Muscle layer of duodenum (tissue), 2 donors: ENCODE measurements around the gene CDH13.

Source experiments
- H3K27ac ChIP-seq: one replicate; pipeline ENCODE4 v1.7.0; 2013; ENCODE audit warnings: mild to moderate bottlenecking, low read length
- H3K27me3 ChIP-seq: one replicate; pipeline ENCODE4 v1.7.0; 2013; ENCODE audit warnings: low read depth, mild to moderate bottlenecking, control low read depth, low read length
- H3K36me3 ChIP-seq, 2 donors: one replicate each; pipeline ENCODE4 v1.7.0; 2013; ENCODE audit warnings: low read length in 2 of 2, control low read depth in 1 of 2, mild to moderate bottlenecking in 1 of 2; ENCODE audit not compliant: insufficient read depth in 2 of 2, control insufficient read depth in 1 of 2
- H3K4me1 ChIP-seq, 2 donors: one replicate each; pipeline ENCODE4 v1.7.0; 2013; ENCODE audit warnings: low read length in 2 of 2, mild to moderate bottlenecking in 2 of 2, control low read depth in 1 of 2, moderate library complexity in 1 of 2; ENCODE audit not compliant: insufficient read depth in 2 of 2, control insufficient read depth in 1 of 2
- H3K4me3 ChIP-seq, 2 donors: one replicate each; pipeline ENCODE4 v1.7.0; 2013; ENCODE audit warnings: low read length in 2 of 2, low read depth in 1 of 2, mild to moderate bottlenecking in 1 of 2
- H3K9me3 ChIP-seq, 2 donors: one replicate each; pipeline ENCODE4 v1.7.0; 2013; ENCODE audit warnings: low read length in 2 of 2, control low read depth in 1 of 2, mild to moderate bottlenecking in 1 of 2; ENCODE audit not compliant: control insufficient read depth in 1 of 2
- donor health status: healthy.

CDH13 gene

DNA sequence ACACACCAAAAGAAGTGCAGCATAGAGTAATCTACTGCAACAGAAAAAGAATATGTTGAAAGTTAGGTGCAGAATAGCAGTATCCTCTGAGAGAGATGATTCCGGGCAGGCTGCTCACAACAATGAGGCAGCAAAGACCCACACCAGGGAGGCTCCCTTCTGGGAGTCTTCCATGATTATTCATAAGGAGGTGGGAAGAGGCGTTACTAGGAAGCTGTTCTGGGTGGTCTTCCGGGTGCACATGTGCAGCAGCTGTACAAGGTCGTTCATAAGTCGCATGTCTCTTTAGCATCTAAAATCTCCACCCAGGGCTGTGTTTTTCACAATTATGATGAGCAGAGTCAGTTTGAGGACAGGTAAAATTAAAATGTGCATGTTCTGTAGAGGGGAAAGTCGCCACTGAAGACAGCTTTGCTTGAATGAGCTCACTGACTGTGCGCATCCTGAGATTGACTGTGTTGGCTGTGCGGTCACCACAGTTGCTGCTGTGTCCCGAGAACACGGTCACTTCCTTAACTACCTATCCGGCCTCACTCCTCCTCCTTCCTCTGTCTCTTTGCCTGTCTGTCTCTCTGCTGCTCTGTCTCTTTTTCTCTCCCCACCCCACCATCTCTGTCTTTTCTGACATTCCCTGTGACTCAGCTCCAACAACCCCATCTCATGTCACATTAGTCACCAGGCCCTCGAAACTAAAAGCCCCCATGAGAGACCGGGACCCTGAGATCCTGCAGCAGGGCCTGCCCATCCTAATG lies 1055.5 kb downstream of the CDH13 start:
- no peaks in the 10 kb centered on the region for H3K36me3 ChIP-seq
- H3K27ac ChIP-seq: no peak overlapping the region
- no peak overlapping the region for H3K4me3 ChIP-seq
- no peaks in the 10 kb centered on the region for H3K4me1 ChIP-seq
- no peaks in the 10 kb centered on the region for H3K9me3 ChIP-seq
- H3K27me3 ChIP-seq: no peaks in the 10 kb centered on the region

DNA sequence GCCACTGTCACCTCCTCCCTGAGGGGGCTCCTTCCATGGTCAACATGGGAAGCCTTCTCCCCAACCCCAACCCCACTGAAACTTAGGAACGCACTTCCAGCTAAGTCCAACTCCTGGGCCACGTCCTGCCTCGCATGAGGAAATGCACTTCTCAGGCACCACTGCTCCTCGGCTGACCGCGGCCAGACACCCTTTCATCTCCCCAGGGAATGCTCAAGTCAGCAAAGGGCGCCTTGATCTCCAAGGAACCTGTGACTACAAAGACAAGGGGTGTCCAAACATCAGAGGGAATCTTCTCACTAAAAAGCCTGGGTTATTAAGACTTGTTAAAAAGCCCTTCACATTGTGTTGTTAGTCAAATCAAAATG lies 1056.1 kb downstream of the CDH13 start:
- Histone ChIP-seq H3K27me3 (no peaks in the 10 kb centered on the region), H3K4me3 (no peak overlapping the region), H3K9me3 (no peaks in the 10 kb centered on the region), H3K36me3 (no peaks in the 10 kb centered on the region), H3K4me1 (no peaks in the 10 kb centered on the region), H3K27ac (no peak overlapping the region)

DNA sequence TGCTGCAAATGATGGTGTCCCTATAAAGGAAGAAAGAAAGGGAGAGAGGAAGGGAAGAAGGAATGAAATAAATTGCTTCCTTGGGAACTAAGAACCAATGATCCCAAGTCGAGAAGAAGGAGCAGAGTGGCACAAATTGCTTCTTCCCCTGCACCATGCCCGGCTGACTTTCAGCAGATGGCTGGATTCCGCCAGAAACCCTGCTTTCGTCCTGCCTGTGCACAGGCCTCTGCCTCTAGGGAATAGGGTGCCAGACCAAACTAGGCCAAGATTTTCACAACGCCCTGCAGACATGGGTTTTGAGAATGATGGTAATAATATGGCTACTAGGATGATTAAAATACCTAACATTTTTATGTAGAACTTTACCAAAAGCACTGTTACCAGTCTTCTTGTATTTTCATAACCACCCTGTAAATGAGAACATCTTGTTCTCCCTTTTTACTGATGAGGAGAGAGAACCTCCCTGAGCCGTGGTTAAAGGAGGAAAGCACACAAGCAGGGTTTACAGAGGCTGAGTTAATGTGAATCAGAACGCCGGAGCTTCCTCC lies 1058.9 kb downstream of the CDH13 start:
- no peaks in the 10 kb centered on the region for H3K27me3 ChIP-seq
- no peak overlapping the region for H3K4me3 ChIP-seq
- no peaks in the 10 kb centered on the region for H3K9me3 ChIP-seq
- H3K4me1 ChIP-seq: peaks cover 0 to 13% of the 10 kb centered on the region in 2 donors
- H3K36me3 ChIP-seq: no peaks in the 10 kb centered on the region
- H3K27ac ChIP-seq: no peak overlapping the region

GRCh38 chr16:83686726-83687125 lies 1060.0 kb downstream of the CDH13 start:
- no peaks in the 10 kb centered on the region for H3K36me3 ChIP-seq
- H3K4me3 ChIP-seq: no peak overlapping the region
- no peaks in the 10 kb centered on the region for H3K27me3 ChIP-seq
- H3K27ac ChIP-seq: no peak overlapping the region
- peaks cover 0 to 13% of the 10 kb centered on the region in 2 donors for H3K4me1 ChIP-seq
- no peaks in the 10 kb centered on the region for H3K9me3 ChIP-seq

- Histone ChIP-seq H3K27ac (no peak overlapping the region), H3K9me3 (no peaks in the 10 kb centered on the region), H3K27me3 (no peaks in the 10 kb centered on the region), H3K4me3 (no peak overlapping the region), H3K4me1 (peaks cover 0 to 13% of the 10 kb centered on the region in 2 donors), H3K36me3 (no peaks in the 10 kb centered on the region)
Observed at GRCh38 chr16:83689385-83689831, 1062.6 kb downstream of the CDH13 start.

DNA sequence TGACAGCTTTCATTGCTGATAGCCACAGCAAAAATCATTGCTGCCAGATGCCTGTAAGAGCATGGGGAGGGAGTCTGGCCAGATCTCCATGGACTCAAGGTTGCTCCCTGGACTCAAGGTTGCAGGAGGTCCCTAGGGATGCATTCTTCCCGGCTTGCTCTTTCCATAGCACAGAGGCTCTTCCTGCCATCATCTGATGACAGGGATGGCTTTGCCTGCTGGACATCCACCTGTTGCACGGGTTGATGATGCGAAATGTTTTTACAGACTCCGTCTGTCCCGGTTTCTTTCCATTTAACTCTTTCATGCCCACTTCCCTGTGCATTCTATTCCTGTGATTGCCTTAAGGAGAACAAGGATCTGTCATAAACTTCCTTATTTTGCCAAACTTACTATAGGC lies 1065.5 kb downstream of the CDH13 start:
- Histone ChIP-seq H3K36me3 (no peaks in the 10 kb centered on the region), H3K4me3 (no peak overlapping the region), H3K27ac (no peak overlapping the region), H3K9me3 (no peaks in the 10 kb centered on the region), H3K4me1 (peaks cover 0 to 13% of the 10 kb centered on the region in 2 donors), H3K27me3 (no peaks in the 10 kb centered on the region)

- H3K27me3 ChIP-seq: no peaks in the 10 kb centered on the region
- H3K27ac ChIP-seq: no peak overlapping the region
- no peak overlapping the region for H3K4me3 ChIP-seq
- H3K4me1 ChIP-seq: no peaks in the 10 kb centered on the region
- no peaks in the 10 kb centered on the region for H3K9me3 ChIP-seq
- no peaks in the 10 kb centered on the region for H3K36me3 ChIP-seq
Observed at GRCh38 chr16:83698964-83699363, 1072.2 kb downstream of the CDH13 start.

DNA sequence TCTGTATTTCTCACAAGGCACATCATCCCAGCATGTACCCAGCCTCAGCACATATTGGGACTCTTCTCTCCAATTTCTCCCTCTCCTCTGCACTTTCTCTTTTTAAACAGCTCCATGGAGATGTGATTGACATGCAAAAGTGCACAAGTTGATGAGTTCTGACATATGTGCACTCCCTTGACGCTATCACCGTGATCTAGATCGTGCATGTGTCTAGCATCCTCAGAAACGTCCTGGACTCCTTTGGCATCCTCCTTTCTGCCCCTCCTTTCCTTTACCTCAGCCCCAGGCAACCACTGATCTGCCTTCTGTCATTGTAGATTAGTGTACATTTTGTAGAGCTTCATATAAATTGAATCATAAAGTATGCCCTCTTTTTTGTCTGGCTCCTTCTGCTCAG lies 1073.0 kb downstream of the CDH13 start:
- no peak overlapping the region for H3K27ac ChIP-seq
- H3K36me3 ChIP-seq: no peaks in the 10 kb centered on the region
- H3K4me3 ChIP-seq: no peak overlapping the region
- no peaks in the 10 kb centered on the region for H3K9me3 ChIP-seq
- H3K27me3 ChIP-seq: no peaks in the 10 kb centered on the region
- H3K4me1 ChIP-seq: no peaks in the 10 kb centered on the region

- H3K27me3 ChIP-seq: no peaks in the 10 kb centered on the region
- no peak overlapping the region for H3K27ac ChIP-seq
- no peak overlapping the region for H3K4me3 ChIP-seq
- H3K36me3 ChIP-seq: no peaks in the 10 kb centered on the region
- H3K9me3 ChIP-seq: no peaks in the 10 kb centered on the region
- H3K4me1 ChIP-seq: no peaks in the 10 kb centered on the region
Observed at GRCh38 chr16:83700918-83701317, 1074.1 kb downstream of the CDH13 start.

- H3K4me1 ChIP-seq: no peaks in the 10 kb centered on the region
- no peaks in the 10 kb centered on the region for H3K9me3 ChIP-seq
- H3K27ac ChIP-seq: no peak overlapping the region
- no peaks in the 10 kb centered on the region for H3K36me3 ChIP-seq
- H3K4me3 ChIP-seq: no peak overlapping the region
- H3K27me3 ChIP-seq: no peaks in the 10 kb centered on the region
Observed at GRCh38 chr16:83701494-83701893, 1074.7 kb downstream of the CDH13 start.

DNA sequence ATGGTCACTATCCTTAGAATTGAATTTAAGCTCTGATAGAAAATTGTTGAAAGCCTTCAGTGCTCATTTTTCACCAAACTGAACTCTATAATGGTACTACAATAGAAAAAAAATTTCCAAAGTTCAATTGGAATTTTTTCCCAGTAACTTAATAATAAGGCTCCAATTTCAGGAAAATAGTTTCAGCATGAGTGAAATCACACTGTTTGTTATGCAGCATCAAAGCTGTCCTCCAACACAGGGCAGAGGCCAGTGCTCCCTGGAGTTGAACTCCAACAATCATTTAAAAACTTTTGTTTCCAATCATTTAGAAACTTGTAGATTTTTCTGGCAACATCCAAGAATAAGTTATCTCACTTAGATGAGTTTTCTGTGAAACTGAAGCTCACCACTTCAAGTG lies 1077.9 kb downstream of the CDH13 start:
- H3K36me3 ChIP-seq: no peaks in the 10 kb centered on the region
- no peaks in the 10 kb centered on the region for H3K9me3 ChIP-seq
- no peaks in the 10 kb centered on the region for H3K4me1 ChIP-seq
- no peak overlapping the region for H3K27ac ChIP-seq
- no peaks in the 10 kb centered on the region for H3K27me3 ChIP-seq
- no peak overlapping the region for H3K4me3 ChIP-seq

GRCh38 chr16:83705856-83706255 lies 1079.1 kb downstream of the CDH13 start:
- H3K27me3 ChIP-seq: no peaks in the 10 kb centered on the region
- H3K27ac ChIP-seq: no peak overlapping the region
- H3K4me1 ChIP-seq: no peaks in the 10 kb centered on the region
- no peaks in the 10 kb centered on the region for H3K9me3 ChIP-seq
- H3K36me3 ChIP-seq: no peaks in the 10 kb centered on the region
- no peak overlapping the region for H3K4me3 ChIP-seq
